Measurements from ENCODE around the gene LHX6.

LHX6 gene

DNA sequence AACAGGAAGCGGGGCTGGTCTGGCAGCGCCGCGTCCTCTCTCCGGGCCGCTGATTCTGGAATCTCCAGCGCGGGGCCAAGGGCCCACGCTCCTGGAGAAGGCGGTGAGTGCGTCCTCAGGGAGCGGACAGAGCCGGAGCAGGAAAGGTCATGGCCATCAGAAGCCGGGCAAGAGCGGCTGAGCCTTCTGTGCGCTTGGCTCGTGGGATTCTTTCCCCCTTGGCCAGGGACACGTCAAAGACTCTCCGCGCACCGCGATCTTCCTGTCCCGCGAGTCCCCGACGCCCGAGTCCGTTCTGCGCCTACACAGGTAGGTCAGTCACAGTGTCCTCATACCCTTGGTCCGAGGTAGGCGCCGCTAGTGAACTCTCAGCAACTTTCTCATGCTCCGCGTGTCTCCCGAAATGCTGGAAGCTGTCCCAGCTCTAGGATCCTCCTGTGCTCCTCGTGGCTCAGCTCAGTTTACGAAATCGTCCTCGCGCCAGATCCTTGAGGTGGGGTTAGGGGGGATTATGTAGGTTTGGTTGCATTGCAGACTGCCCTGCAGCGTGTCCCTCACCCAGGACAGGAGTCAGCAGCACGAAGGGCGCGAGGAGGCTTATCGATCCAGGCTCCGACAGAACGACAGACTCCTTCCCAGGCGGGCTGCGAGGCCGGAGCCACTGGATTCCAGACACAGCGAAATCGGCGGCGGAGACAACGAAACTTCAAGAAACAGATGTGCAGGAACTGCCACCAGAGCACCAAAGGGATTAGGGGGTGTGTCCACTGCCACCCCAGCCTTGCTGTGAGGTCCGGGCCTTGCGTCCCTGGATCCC lies 8.7 kb downstream of the LHX6 start:
- TF ChIP-seq, protein P1, sequence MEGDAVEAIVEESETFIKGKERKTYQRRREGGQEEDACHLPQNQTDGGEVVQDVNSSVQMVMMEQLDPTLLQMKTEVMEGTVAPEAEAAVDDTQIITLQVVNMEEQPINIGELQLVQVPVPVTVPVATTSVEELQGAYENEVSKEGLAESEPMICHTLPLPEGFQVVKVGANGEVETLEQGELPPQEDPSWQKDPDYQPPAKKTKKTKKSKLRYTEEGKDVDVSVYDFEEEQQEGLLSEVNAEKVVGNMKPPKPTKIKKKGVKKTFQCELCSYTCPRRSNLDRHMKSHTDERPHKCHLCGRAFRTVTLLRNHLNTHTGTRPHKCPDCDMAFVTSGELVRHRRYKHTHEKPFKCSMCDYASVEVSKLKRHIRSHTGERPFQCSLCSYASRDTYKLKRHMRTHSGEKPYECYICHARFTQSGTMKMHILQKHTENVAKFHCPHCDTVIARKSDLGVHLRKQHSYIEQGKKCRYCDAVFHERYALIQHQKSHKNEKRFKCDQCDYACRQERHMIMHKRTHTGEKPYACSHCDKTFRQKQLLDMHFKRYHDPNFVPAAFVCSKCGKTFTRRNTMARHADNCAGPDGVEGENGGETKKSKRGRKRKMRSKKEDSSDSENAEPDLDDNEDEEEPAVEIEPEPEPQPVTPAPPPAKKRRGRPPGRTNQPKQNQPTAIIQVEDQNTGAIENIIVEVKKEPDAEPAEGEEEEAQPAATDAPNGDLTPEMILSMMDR (IDR thresholded peaks at IDR 0.05), result no peak
- no peak for TF ChIP-seq ZFX (IDR thresholded peaks at IDR 0.05; ENCODE audit: borderline replicate concordance)
- H3K27ac ChIP-seq, result no peak overlapping the region

DNA sequence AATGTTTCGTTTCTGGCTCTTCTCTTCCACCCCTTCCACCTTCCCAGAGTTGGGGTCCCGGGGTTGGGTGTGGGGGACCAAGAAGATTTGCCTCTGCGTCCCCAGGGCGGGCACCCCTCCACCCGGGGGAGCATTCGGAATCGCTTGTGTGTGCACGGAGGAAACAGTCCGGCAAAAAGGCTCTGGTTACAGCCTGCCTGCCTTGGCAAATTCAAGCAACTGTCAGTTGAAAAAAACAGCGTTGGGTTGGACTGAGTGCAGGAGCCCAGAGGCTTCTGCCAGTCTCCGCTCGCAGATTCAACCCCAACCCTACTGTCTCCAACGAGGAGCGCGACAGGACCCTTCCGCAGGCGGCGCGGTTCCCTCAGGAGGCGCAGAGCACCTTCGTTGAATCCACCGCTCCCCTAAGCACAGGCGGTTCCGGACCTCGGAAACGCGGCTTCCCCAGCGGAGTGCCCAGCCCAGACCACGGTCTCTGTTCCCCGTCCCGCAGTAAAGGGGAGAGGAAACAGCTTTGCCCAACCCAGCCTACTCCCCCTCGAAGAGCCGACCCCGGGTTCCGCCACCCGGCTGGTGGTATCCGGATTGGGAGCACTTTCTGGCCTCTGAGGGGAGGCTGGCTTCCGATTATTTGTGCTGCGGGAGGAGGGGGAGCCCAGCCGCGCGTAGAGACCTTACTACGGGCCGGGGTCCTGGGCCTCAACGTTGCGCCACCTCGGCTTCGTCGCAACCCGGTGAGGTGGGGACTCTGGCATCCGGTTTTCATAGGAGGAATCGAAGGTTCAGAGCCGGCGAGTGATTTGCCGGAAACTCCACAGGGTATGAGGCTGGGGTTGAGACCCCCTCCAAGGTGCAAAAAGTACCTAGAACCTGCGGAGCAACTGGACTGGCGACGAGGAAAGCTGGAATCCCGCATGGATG lies 9.6 kb downstream of the LHX6 start:
- no peak overlapping the region for H3K27ac ChIP-seq
- TF ChIP-seq, protein P1 (IDR thresholded peaks at IDR 0.05), result no peak
- TF ChIP-seq ZFX (IDR thresholded peaks at IDR 0.05; ENCODE audit: borderline replicate concordance), result no peak

DNA sequence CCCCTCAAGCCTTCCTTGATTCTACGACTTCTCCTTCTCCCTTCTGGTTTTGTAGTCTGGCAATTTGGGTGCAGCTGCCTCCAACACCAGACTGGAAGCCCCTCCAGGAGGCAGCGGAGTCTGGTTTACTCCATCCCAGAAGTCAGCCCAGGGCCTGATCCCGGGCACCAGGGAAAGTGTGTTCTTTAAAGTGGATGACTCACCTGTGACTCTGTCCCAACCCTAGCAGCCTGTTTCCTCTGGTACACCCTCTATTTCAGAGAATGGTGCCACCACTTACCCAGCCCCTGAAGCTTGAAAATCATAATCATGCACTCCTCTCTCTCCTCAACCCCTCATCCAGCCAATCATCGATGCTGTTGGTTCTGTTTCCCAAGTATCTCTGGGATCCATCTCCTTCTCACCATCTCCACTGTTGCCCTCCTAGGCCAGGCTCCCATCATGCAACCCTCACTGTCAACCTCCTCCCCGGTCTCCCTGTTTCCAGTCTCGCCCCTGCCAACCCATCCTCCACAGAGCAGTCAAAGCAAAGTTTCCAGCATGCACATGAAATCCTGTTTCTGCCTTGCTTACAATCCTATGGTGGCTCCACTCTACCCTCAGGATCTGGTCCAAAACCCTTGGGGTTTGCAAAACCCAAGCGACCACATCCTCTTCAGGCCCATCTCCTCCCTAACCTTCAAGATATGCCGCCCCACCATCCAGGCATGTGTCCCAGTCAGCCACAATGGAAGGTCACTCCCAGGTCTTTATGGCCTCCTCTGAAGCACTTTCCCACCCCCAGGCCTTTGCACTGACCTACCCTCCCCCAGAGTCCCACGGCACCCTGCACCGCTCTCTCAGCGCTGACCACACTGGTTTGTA lies 10.5 kb downstream of the LHX6 start:
- TF ChIP-seq, protein P1 (IDR thresholded peaks at IDR 0.05), result no peak
- TF ChIP-seq ZFX (IDR thresholded peaks at IDR 0.05; ENCODE audit: borderline replicate concordance), result no peak
- H3K27ac ChIP-seq, result no peak overlapping the region

DNA sequence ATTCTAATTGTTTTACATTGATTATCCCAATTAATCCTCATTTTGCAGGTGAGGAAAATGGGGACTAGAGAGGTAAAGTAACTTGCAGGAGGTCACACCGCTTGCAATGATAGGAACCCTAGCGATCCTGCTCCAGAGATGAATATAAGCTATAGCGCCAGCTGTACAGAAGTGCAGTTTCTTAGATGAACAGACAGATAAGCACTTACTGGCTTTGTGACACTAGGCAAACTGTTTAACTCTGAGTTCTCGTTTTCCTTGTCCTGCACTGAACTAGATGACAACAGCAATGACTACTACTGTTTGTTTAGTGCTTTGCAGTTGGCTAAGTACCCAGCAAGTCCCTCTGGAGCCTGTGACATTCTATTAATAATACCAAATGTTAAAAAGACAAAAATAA lies 11.1 kb downstream of the LHX6 start:
- TF ChIP-seq, protein P1 (IDR thresholded peaks at IDR 0.05), result no peak
- no peak for TF ChIP-seq ZFX (IDR thresholded peaks at IDR 0.05; ENCODE audit: borderline replicate concordance)

DNA sequence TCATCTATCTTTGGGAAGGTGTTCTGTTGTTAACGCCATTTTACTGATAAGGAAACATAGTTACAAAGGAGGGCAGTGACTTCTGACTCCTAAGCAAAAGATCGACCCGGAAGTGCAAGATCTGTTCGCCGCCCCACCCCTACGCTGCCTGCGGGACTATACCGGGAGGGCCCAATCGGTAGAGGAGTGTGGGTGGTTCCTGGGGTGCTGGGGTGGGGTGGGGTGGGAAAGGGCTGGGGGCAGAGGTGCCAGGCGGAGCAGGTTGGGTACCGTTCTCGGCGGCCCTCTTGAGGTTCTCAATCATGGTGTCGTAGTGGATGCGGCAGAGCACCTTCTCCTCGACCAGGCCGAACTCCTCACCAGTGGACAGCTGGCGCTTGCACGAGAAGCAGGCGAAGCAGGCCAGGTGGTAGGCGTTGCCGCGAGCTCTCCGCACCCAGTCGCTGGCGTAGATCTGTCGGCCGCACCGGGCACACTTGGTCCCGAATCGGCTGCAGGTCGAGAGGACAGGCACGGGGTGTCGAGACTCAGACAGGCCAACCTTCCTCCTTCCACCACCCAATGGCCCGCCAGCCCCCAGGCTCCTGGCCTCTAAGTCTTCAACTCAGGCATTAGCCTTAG lies 11.8 kb downstream of the LHX6 start:
- H3K27ac ChIP-seq, result no peak overlapping the region
- TF ChIP-seq, protein P1 (IDR thresholded peaks at IDR 0.05), result no peak
- TF ChIP-seq ZFX (IDR thresholded peaks at IDR 0.05; ENCODE audit: borderline replicate concordance), result no peak

More for the DNA sequence above, 11.1 kb downstream of the LHX6 start:
- no peak overlapping the region for H3K27ac ChIP-seq

DNA sequence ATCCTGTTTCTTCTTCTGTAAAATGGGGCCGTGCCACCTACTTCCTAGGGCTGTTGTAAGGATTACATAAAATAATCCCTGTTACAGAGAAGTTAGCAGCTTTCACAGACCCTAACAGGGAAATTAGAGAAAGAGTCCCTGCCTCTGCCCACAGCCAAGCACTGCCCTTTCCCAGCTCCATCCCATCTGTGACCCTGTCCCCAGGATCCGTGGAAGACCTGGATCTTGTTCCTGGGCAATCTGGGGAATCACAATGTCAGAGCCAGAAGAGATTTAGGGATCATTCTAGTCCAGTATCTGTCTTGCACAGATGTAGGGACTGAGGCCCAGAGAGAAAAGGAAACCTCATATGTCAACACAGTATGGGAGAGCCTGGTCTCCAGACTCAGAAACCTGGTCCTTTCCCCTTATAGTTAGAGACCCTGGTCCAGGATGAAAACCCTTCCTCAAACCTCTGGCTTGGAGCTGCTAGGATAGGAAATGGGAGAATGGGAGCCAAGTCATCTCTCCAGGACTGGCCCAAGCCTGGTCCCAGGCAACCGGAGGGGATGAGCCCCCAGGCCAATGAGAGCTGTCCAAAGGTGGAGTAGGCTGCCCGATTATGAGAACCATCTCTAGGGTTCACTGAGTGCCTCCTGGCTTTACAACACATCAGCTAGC lies 12.5 kb downstream of the LHX6 start:
- no peak overlapping the region for H3K27ac ChIP-seq
- TF ChIP-seq ZFX (IDR thresholded peaks at IDR 0.05; ENCODE audit: borderline replicate concordance), result no peak
- TF ChIP-seq, protein P1 (IDR thresholded peaks at IDR 0.05), result no peak

Measured in 22Rv1 (cell line).